Brain microvascular endothelial cell (primary cell): ENCODE results near the gene SERPINE3.

ENCODE experiments used
- DNase-seq: peaks from one replicate; pipeline ENCODE4 v3.0.0-alpha.2; 2020
- H3K27ac ChIP-seq: fragments of 250-450 bp; sonication (Bioruptor Pico); 2 replicates; pipeline ENCODE4 v1.5.1; 2020; ENCODE audit warnings: mild to moderate bottlenecking, moderate library complexity
- H3K27me3 ChIP-seq: fragments of 250-450 bp; sonication (Bioruptor Pico); replicated peaks from 2 replicates; pipeline ENCODE4 v1.5.1; 2020; ENCODE audit warnings: mild to moderate bottlenecking
- H3K36me3 ChIP-seq: fragments of 250-450 bp; sonication (Bioruptor Pico); replicated peaks from 2 replicates; pipeline ENCODE4 v1.5.1; 2020; ENCODE audit warnings: mild to moderate bottlenecking
- H3K4me3 ChIP-seq: 2 replicates; pipeline ENCODE4 v1.5.1; 2011; ENCODE audit warnings: low read depth, mild to moderate bottlenecking, control low read depth, low read length, moderate library complexity
- in situ Hi-C: cut with HindIII; loops from 2 replicates; pipeline ENCODE4 v1.10.0; 2017; ENCODE audit warnings: low sequenced_read_pairs, low pct_ligation_motif_present
- TF ChIP-seq, protein P1 (sequence below): IDR thresholded peaks from 2 replicates; pipeline ENCODE4 v1.5.1; 2011; ENCODE audit warnings: low read depth, mild to moderate bottlenecking, moderate library complexity, low read length, control low read depth, inconsistent platforms; ENCODE audit errors: missing control alignments

The SERPINE3 gene

GRCh38 chr13:51380269-51380668 lies 40.8 kb downstream of the SERPINE3 start:
- DNase-seq = peak; percentile 39
- TF ChIP-seq, protein P1, sequence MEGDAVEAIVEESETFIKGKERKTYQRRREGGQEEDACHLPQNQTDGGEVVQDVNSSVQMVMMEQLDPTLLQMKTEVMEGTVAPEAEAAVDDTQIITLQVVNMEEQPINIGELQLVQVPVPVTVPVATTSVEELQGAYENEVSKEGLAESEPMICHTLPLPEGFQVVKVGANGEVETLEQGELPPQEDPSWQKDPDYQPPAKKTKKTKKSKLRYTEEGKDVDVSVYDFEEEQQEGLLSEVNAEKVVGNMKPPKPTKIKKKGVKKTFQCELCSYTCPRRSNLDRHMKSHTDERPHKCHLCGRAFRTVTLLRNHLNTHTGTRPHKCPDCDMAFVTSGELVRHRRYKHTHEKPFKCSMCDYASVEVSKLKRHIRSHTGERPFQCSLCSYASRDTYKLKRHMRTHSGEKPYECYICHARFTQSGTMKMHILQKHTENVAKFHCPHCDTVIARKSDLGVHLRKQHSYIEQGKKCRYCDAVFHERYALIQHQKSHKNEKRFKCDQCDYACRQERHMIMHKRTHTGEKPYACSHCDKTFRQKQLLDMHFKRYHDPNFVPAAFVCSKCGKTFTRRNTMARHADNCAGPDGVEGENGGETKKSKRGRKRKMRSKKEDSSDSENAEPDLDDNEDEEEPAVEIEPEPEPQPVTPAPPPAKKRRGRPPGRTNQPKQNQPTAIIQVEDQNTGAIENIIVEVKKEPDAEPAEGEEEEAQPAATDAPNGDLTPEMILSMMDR = no peak
- Histone ChIP-seq H3K27me3 (no peaks in the 10 kb centered on the region), H3K36me3 (peaks cover 19% of the 10 kb centered on the region), H3K4me3 (no peak overlapping the region), H3K27ac (no peak overlapping the region)
- in situ Hi-C loops = no loop called here

- in situ Hi-C loops = no loop called here
- H3K27me3 ChIP-seq = no peaks in the 10 kb centered on the region
- DNase-seq = no peak
- no peak overlapping the region for H3K4me3 ChIP-seq
- no peak overlapping the region for H3K27ac ChIP-seq
- TF ChIP-seq, protein P1 = no peak
- peaks cover 4% of the 10 kb centered on the region for H3K36me3 ChIP-seq
Measured at GRCh38 chr13:51385114-51385513, 45.6 kb downstream of the SERPINE3 start.

DNA sequence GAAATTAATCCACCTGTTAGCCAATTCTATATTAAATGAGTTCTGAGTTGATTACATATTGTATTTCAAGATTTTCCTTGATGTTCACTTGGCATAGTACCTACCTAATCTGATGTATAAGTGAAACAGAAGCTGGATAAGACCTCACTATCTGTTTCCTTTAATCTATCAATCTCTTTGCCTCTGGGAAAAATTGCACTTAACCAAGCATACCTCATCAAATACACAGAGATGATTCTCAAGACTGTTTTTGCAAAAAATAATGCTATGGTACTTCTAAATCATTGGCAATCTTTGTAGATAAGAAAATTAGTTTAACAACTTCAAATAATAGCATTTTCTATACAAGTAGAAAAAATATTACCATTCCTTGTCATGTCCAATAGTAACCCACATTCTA lies 55.2 kb downstream of the SERPINE3 start:
- DNase-seq = no peak
- no peak overlapping the region for H3K4me3 ChIP-seq
- no peaks in the 10 kb centered on the region for H3K27me3 ChIP-seq
- in situ Hi-C loops = no loop called here
- TF ChIP-seq, protein P1 = no peak
- peaks cover 5% of the 10 kb centered on the region for H3K36me3 ChIP-seq
- H3K27ac ChIP-seq = no peak overlapping the region

DNA sequence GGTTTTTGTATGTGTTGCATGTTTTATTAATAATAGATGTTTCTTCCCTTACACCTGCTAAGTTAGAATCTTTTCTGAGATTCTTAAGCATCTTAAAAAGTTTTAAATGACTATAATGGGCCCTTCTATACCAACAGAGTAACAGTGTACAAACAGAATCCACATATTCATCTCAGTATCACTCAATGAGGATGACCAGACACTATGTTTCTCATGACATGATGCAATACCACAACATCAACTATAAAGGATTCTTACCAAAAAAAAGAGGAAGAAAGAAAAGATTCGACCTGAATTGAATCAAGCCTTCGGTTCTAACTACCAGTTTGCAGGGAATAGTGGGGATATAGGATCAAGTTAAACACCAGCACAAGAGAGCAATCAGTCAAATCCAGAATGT lies 56.9 kb downstream of the SERPINE3 start:
- peaks cover 5% of the 10 kb centered on the region for H3K36me3 ChIP-seq
- no peaks in the 10 kb centered on the region for H3K27me3 ChIP-seq
- TF ChIP-seq, protein P1 = no peak
- H3K27ac ChIP-seq = no peak overlapping the region
- no peak for DNase-seq
- in situ Hi-C loops = no loop called here
- H3K4me3 ChIP-seq = no peak overlapping the region

DNA sequence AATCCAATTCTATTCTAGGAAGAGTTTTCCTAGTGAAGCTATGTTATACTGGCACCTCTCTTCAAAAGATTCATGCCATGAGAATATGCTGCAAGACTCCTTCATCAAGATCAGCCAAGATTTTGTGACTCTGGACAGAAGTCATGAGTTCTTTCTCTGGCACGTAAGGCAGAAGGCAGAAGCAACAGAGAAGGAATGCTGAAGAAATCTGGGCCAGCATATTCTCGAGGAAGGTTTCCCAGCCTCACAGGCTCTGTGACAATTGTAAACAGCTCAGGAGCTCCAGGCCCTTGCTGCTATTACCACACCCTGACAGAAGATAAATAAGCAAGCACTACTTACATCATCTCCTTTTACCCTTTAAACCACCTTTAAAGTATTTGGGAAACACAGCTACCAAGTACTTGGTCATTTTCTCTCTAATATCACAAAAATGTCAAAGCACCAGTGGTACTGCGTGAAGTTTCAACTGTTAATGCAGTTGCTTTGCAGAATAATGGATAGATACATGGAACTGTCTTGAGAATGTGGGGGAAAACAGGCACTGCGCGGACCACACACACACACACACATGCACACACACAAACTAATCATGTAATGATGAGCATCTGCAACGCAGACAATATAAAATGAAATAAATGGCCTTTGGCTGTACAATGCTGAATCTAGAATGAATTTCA lies 57.9 kb downstream of the SERPINE3 start:
- in situ Hi-C loops = no loop called here
- TF ChIP-seq, protein P1 = no peak

DNA sequence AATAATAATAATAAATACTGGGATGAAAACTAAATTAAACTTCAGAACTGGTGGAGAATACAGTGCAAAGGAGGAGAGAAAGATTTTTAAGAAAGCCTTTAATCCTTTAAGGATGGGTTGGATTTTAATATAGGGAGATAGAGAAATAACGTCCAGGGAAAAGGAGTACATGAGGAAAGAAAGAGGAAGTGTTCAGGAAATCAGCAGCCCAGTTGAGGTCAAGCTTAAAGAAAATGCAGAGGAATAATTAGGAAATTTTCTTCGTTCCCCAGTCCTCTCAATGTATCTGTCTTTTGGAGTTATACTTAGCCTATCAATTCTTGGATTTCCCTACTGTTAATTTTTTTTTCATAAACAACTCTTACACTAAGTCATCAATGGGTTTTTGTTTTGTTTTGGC lies 65.7 kb downstream of the SERPINE3 start:
- Histone ChIP-seq H3K27ac (no peak overlapping the region), H3K27me3 (no peaks in the 10 kb centered on the region), H3K36me3 (no peaks in the 10 kb centered on the region), H3K4me3 (no peak overlapping the region)
- TF ChIP-seq, protein P1 = no peak
- no peak for DNase-seq
- in situ Hi-C loops = no loop called here

More for the DNA sequence above, 57.9 kb downstream of the SERPINE3 start:
- H3K27ac ChIP-seq = peak overlapping the region; percentile 24
- H3K4me3 ChIP-seq = no peak overlapping the region
- peak; percentile 47 for DNase-seq
- H3K36me3 ChIP-seq = peaks cover 5% of the 10 kb centered on the region
- H3K27me3 ChIP-seq = no peaks in the 10 kb centered on the region
